PFSK-1 (cell line): ENCODE data around the gene BMP5.

ENCODE experiments used
- FOXP2 ChIP-seq: optimal IDR thresholded peaks from 2 replicates; pipeline ENCODE3; 2011; ENCODE audit warnings: borderline replicate concordance, control low read depth, inconsistent platforms; ENCODE audit not compliant: insufficient read depth; ENCODE audit errors: extremely low read length, extremely low read depth
- POLR2AphosphoS5 ChIP-seq: IDR thresholded peaks from 2 replicates; pipeline ENCODE4 v1.6.1; 2012; ENCODE audit warnings: low read depth, mild to moderate bottlenecking, control low read depth, low read length, moderate library complexity
- REST ChIP-seq, 2 experiments: IDR thresholded peaks; 2 replicates each; pipeline versions ENCODE4 v1.6.1 to v1.8.0; 2011 to 2012; ENCODE audit warnings: low read depth in 2 of 2, low read length in 2 of 2, control low read depth in 1 of 2, inconsistent platforms in 1 of 2, mild to moderate bottlenecking in 1 of 2, moderate library complexity in 1 of 2; ENCODE audit not compliant: insufficient read depth in 1 of 2
- SIN3A ChIP-seq: IDR thresholded peaks from 2 replicates; pipeline ENCODE4 v1.6.1; 2012; ENCODE audit warnings: mild to moderate bottlenecking, low read length, moderate library complexity, borderline replicate concordance; ENCODE audit not compliant: insufficient read depth
- TAF1 ChIP-seq: IDR thresholded peaks from 2 replicates; pipeline ENCODE4 v1.6.1; 2012; ENCODE audit warnings: low read length, control low read depth, borderline replicate concordance; ENCODE audit not compliant: insufficient read depth

- no peak for TF ChIP-seq TAF1
- no peak for TF ChIP-seq FOXP2
- no peak for TF ChIP-seq REST (IDR thresholded peaks at IDR 0.05; ENCODE audit: insufficient read depth in 1 of 2, low read depth in 2 of 2, low read length in 2 of 2)
- no peak for TF ChIP-seq POLR2AphosphoS5
- TF ChIP-seq SIN3A: no peak
Observed at GRCh38 chr6:55775029-55775318, 100.4 kb downstream of the BMP5 start.
